Psoas muscle (tissue), 8 donors: ENCODE data around the gene ZBTB22. TPM values are rescaled to one million over a fixed set of nuclear protein-coding genes. Genes with fewer than 3 reads are reported as not detected.

Experiments
- ATAC-seq, 4 donors: fragments of 200-7000 bp; cut with Tn5 transposase; one replicate each; pipeline ENCODE4 v1.9.1; 2020; ENCODE audit warnings: moderate library complexity in 3 of 4, mild to moderate bottlenecking in 2 of 4
- DNase-seq, 2 donors: peaks; one replicate each; pipeline ENCODE4 v3.0.0-alpha.2; 2020
- H3K27ac ChIP-seq: fragments of 200-600 bp; one replicate; pipeline ENCODE4 v1.8.0; 2022
- H3K27me3 ChIP-seq, 3 donors: fragments of 200-600 bp in 1 of 3; one replicate each; pipeline versions ENCODE4 v1.6.1 to v1.8.0; 2013 to 2022; ENCODE audit warnings: low read length in 2 of 3, mild to moderate bottlenecking in 2 of 3, moderate library complexity in 1 of 3; ENCODE audit not compliant: insufficient read depth in 3 of 3
- H3K36me3 ChIP-seq, 2 donors: fragments of 200-600 bp in 1 of 2; one replicate each; pipeline versions ENCODE4 v1.6.1 to v1.8.0; 2013 to 2022; ENCODE audit warnings: low read depth in 1 of 2, mild to moderate bottlenecking in 1 of 2, moderate library complexity in 1 of 2; ENCODE audit not compliant: insufficient read depth in 1 of 2
- H3K4me1 ChIP-seq: fragments of 200-600 bp; one replicate; pipeline ENCODE4 v1.8.0; 2022
- H3K4me3 ChIP-seq: fragments of 200-600 bp; one replicate; pipeline ENCODE4 v1.8.0; 2022; ENCODE audit warnings: mild to moderate bottlenecking
- H3K9me3 ChIP-seq: fragments of 200-600 bp; one replicate; pipeline ENCODE4 v1.8.0; 2022
- WGBS, 3 donors: extraction: QIAGEN DNeasy Blood & Tissue Kit; methylation state at CpG; one replicate each; pipeline versions ENCODE4 v1.1.6 to v1.1.7; 2013; 5-methylcytosine and 5-hydroxymethylcytosine counted together
- intact Hi-C, 2 donors: fragments of 100-400 bp; cut with DNase I; formaldehyde crosslinking; loops; one replicate each; pipeline versions ENCODE4 v1.11.0 to v1.14.2; 2022
- polyA plus RNA-seq, 3 donors: library from polyadenylated mRNA; stranded (reverse); fragments of 200-250 nt; gene quantifications; one replicate each; pipeline ENCODE4 v1.2.3, GENCODE V29; 2013
- total RNA-seq, 4 donors: library from RNA; stranded (reverse); fragmentation: NEBNext Ultra II Directional in 2 of 4; extraction: Animal tissue kit (Norgen Biotek cat#: 25700) in 2 of 4; gene quantifications; one replicate each; pipeline versions ENCODE4 v1.2.1 to v1.2.4, GENCODE V29; 2021 to 2023
- TF ChIP-seq, protein P1 (sequence below): fragments of 200-600 bp; IDR thresholded peaks from one replicate; pipeline ENCODE4 v1.8.0; 2022; ENCODE audit warnings: antibody characterized with exemption
- donor health status: healthy with polysubstance abuse.
- donor health status: DM: no; HTN: no; CAD: no; lungs with moderate emphysema.
- donor health status: Bipolar disorder and iron deficiency.
- donor health status: healthy.
- donor health status: DM: yes; HTN: yes; CAD: no.
- donor health status: DM: no; HTN: no; CAD: no.
- donor health status: DM: no; HTN: no; CAD: no.
- donor health status: DM: yes; HTN: yes; CAD: no.

ZBTB22 gene
- total and polyA plus RNA-seq, 7 donors = 4.7 to 19.7 (median 8.4) TPM

DNA sequence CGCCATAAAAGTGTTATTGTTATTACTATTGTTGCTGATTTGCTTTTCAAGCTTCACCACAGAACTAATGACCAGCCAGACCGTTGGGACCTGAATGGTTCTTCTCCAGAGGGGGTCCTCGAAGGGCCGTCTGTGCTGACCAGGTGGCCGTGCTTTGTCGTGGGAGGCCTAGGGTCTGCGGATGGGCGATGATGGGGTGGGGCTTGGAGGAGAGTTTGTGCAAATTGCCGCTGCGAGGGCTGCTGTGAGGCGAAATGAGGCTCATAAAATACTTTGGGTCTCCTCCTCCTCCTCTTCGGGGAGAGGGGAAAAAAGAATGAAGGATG lies 6.0 kb upstream of the ZBTB22 start:
- peaks cover 27% of the 10 kb centered on the region for H3K4me1 ChIP-seq
- DNase-seq (no peak), ATAC-seq (peak in 2 of 4 donors; percentile 0 to 15)
- intact Hi-C loops = no loop called here
- TF ChIP-seq, protein P1, sequence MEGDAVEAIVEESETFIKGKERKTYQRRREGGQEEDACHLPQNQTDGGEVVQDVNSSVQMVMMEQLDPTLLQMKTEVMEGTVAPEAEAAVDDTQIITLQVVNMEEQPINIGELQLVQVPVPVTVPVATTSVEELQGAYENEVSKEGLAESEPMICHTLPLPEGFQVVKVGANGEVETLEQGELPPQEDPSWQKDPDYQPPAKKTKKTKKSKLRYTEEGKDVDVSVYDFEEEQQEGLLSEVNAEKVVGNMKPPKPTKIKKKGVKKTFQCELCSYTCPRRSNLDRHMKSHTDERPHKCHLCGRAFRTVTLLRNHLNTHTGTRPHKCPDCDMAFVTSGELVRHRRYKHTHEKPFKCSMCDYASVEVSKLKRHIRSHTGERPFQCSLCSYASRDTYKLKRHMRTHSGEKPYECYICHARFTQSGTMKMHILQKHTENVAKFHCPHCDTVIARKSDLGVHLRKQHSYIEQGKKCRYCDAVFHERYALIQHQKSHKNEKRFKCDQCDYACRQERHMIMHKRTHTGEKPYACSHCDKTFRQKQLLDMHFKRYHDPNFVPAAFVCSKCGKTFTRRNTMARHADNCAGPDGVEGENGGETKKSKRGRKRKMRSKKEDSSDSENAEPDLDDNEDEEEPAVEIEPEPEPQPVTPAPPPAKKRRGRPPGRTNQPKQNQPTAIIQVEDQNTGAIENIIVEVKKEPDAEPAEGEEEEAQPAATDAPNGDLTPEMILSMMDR = no peak
- no peaks in the 10 kb centered on the region for H3K27me3 ChIP-seq
- WGBS, 3 donors = 0 to 1% (median 1%) methylated on average over 11 to 12 of the region's 12 CpGs
- peak overlapping the region; percentile 88 for H3K27ac ChIP-seq
- H3K9me3 ChIP-seq = no peaks in the 10 kb centered on the region
- H3K36me3 ChIP-seq = peaks cover 11 to 30% of the 10 kb centered on the region in 2 donors
- peak overlapping the region; percentile 80 for H3K4me3 ChIP-seq

DNA sequence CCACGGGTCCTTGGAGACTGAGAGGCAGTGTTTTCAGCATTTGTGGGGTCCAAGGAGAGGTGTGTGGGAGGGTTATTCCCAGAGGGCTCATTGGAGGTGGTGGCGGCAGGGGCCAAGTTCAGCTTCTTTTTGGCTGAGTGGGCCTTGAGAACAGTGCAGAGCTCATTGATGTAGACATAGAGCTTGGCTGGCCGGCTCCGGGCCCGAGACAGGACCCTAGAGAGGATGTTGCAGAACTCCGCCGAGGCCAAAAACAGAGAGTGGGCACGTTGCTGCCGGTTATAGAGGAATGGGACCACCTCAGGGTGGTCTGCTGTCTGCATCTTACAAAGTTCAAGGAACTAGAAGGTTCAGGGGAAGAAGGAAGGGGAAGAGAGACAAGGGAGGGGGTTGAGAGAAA lies 3.7 kb upstream of the ZBTB22 start:
- intact Hi-C loops = no loop called here
- TF ChIP-seq, protein P1 = no peak
- WGBS, 3 donors = 65 to 69% (median 68%) methylated on average over 9 of the region's 9 CpGs
- ATAC-seq (no peak), DNase-seq (no peak)
- H3K27ac ChIP-seq = peak overlapping the region; percentile 88
- peaks cover 11 to 32% of the 10 kb centered on the region in 2 donors for H3K36me3 ChIP-seq
- no peaks in the 10 kb centered on the region for H3K9me3 ChIP-seq
- H3K4me1 ChIP-seq = peaks cover 42% of the 10 kb centered on the region
- H3K27me3 ChIP-seq = no peaks in the 10 kb centered on the region
- peak overlapping the region; percentile 80 for H3K4me3 ChIP-seq

DNA sequence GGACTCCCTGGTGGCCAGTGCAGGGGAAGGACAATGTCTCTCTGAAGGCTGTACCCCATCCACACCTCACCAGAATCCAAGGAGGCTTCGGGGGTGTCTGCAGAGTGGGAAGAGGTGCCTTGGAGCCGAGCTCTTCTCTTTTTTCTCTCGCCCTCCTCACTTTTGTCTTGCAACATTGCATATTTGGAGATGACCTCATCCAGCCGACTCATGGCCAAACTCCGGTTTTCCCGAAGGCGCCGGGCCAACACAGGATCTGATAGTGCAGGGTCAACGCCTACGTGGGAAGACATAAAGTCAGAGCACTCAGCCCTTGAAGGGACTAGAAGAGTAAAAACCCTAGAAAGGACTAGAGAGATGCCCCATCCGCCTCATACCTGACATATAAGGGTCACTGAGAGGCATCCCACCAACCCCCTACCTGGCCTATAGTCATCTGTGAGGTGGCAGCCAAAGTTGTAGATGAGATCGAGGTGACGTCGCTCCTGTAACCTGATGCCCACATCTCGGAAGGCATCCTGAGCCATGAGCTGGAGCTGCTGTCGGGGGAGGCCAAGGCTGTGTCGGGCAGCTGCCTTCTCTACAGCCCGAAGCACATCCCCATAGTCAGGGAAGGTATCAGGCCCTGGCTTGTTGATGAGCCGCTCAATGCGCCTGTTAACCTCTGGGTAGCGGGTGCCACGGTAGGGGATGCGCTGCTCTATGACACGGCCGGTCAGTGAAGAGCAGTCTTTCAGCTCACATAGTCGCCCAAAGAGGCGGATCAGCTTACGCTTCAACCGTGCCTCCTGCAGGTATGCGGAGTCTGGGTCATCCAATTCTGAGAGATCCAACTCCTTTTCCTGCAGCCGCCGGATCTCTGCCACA lies 3.0 kb upstream of the ZBTB22 start:
- no peaks in the 10 kb centered on the region for H3K27me3 ChIP-seq
- TF ChIP-seq, protein P1 = no peak
- peak overlapping the region; percentile 80 for H3K4me3 ChIP-seq
- intact Hi-C loops = no loop called here
- peak overlapping the region; percentile 30 for H3K27ac ChIP-seq
- ATAC-seq = no peak
- no peaks in the 10 kb centered on the region for H3K9me3 ChIP-seq
- WGBS, 3 donors = 65 to 72% (median 67%) methylated on average over 32 of the region's 32 CpGs
- peak; percentile 81 to 82 for DNase-seq
- H3K4me1 ChIP-seq = peaks cover 42% of the 10 kb centered on the region
- H3K36me3 ChIP-seq = peaks cover 11 to 32% of the 10 kb centered on the region in 2 donors

DNA sequence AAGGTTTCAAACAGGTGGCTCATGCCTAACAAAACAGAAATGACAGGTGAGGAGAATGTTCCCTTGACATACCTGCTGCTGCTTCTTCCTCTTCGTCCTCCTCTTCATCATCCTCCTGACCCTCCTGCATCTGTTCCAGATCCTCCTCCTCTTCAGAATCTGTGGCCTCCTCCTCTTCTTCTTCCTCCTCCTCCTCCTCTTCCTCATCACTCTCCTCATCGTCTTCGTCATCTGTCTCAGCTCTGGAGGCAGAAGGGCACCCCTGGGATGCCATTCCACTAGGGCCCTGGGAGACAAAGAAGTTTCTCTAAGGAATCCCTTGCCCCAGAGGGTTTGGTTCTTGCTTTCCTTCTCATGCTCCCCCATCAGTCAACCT lies 2.4 kb upstream of the ZBTB22 start:
- 89 to 95% (median 90%) methylated on average over 3 of the region's 3 CpGs for WGBS, 3 donors
- Histone ChIP-seq H3K27me3 (no peaks in the 10 kb centered on the region), H3K9me3 (no peaks in the 10 kb centered on the region), H3K4me3 (peak overlapping the region; percentile 11), H3K36me3 (peaks cover 11 to 32% of the 10 kb centered on the region in 2 donors), H3K4me1 (peaks cover 46% of the 10 kb centered on the region), H3K27ac (peak overlapping the region; percentile 30)
- intact Hi-C loops = no loop called here
- ATAC-seq (no peak), DNase-seq (no peak)
- TF ChIP-seq, protein P1 = no peak
